HG02870 (cell line): ENCODE data around the gene CDH18.

Experiments used
- ATAC-seq: cut with Tn5 transposase; IDR thresholded peaks from one replicate; pipeline ENCODE4 v1.9.1; 2021; ENCODE audit warnings: mild to moderate bottlenecking, moderate library complexity; ENCODE audit not compliant: unreplicated experiment

CDH18 gene

DNA sequence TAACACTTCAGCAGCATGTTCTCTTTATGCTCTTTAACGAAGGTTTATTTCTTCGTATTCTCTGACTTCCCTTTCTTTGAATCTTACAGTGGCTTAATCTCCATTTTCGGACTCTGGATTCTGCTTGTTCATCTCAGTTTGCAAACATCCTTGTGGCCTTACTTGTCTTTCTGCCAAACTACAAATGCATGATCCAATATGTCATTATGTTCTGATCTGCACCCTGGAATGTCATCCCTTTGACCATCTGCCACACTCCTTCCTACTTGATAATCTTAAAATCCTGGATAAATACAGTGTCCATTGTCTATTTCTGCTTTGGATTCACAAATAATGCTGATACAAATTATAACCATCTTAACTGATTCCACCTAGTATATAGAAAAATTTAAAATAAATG lies 499.2 kb downstream of the CDH18 start:
- ATAC-seq: no peak

- ATAC-seq: no peak
Observed at GRCh38 chr5:19487480-19487879, 500.5 kb downstream of the CDH18 start.

DNA sequence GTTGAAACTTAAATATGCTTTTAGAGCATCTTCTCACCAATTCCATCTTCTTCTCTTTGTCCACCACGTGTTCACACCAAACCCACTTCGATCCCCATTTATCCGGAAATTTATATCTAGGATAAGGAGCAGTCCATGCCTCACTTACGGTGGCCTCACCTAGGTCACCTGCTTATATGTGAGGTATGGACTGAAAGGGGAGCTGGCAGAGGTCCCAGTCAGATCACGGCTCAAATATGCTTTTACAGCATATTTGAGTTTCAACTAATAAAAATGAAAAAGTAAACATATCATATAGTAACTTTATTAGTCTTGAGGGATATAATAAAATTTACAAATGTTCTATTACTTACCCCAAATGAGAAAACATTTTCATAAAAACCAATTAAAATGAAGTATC lies 508.4 kb downstream of the CDH18 start:
- no peak for ATAC-seq

GRCh38 chr5:19462019-19462418 lies 526.0 kb downstream of the CDH18 start:
- no peak for ATAC-seq

GRCh38 chr5:19424506-19424905 lies 563.5 kb downstream of the CDH18 start:
- ATAC-seq: no peak
